HepG2 (cell line): Measurements from ENCODE around the gene RGSL1.

Experiments
- CHD2 ChIP-seq: IDR thresholded peaks from 2 replicates; pipeline ENCODE4 v1.6.1; 2011; ENCODE audit warnings: low read depth, low read length, improper control_type of control experiment
- CTCF ChIP-seq: sonication (generic); formaldehyde crosslinking; IDR thresholded peaks from 2 replicates; pipeline ENCODE4 v1.5.0; 2020; ENCODE audit warnings: mild to moderate bottlenecking, missing genetic modification reagents, moderate library complexity
- HBP1 ChIP-seq: IDR thresholded peaks from 2 replicates; pipeline ENCODE4 v1.6.1; 2016; ENCODE audit warnings: low read depth, control low read depth
- POLR2A ChIP-seq, 2 experiments: IDR thresholded peaks; 2 replicates each; pipeline ENCODE4 v1.6.1; 2011; ENCODE audit warnings: low read depth in 2 of 2, low read length in 2 of 2, mild to moderate bottlenecking in 1 of 2, moderate library complexity in 1 of 2; ENCODE audit not compliant: insufficient read depth in 1 of 2
- SMARCC2 ChIP-seq: fragments of 450-650 bp; IDR thresholded peaks from 2 replicates; pipeline ENCODE4 v1.6.1; 2017; ENCODE audit warnings: antibody characterized with exemption, mild to moderate bottlenecking
- SP1 ChIP-seq, 2 experiments: fragments of 450-650 bp in 1 of 2; sonication (generic) in 1 of 2; formaldehyde crosslinking in 1 of 2; IDR thresholded peaks; 2 replicates each; pipeline versions ENCODE4 v1.4.0 to v1.6.1; 2016 to 2020; ENCODE audit warnings: missing genetic modification reagents in 1 of 2
- ZNF280D ChIP-seq: sonication (generic); formaldehyde crosslinking; IDR thresholded peaks from 2 replicates; pipeline ENCODE4 v1.5.1; 2020; ENCODE audit warnings: mild to moderate bottlenecking, missing genetic modification reagents

GRCh38 chr1:182602935-182603645 lies 153.1 kb downstream of the RGSL1 start:
- no peak for TF ChIP-seq POLR2A (IDR thresholded peaks at IDR 0.05; ENCODE audit: insufficient read depth in 1 of 2, low read depth in 2 of 2, low read length in 2 of 2)
- TF ChIP-seq HBP1 (CRISPR knock-in tag) = no peak
- TF ChIP-seq SP1 (IDR thresholded peaks at IDR 0.05) = no peak
- TF ChIP-seq SP1 (CRISPR knock-in tag; IDR thresholded peaks at IDR 0.05) = no peak
- TF ChIP-seq ZNF280D = no peak
- TF ChIP-seq CHD2 = no peak
- TF ChIP-seq CTCF (CRISPR knock-in tag) = no peak
- no peak for TF ChIP-seq SMARCC2
